Stimulated activated CD4-positive, alpha-beta T cell treated with anti-CD3 and anti-CD28 coated beads, Interleukin-15, amount 100 ng/mL, for 24 hours (primary cell): ENCODE results near the gene AKAP3.
A peak's percentile ranks its signal among the peaks of the same experiment; 100 is the strongest.

Experiments used
- DNase-seq: peaks from one replicate; pipeline ENCODE4 v3.0.0-alpha.2; 2020

Gene AKAP3

GRCh38 chr12:4648501-4649357, at the start of gene AKAP3, which contains the start of gene NDUFA9:
Gene AKAP3, minus strand, starts transcription at chr12:4649051. Its CDS starts 10,855 bp downstream, at chr12:4638196.
Gene NDUFA9, plus strand, starts transcription at chr12:4649114. Its CDS starts 13 bp downstream, at chr12:4649127.
- peak; percentile 84 for DNase-seq

- no peak for DNase-seq
Measured at GRCh38 chr12:4690760-4691159, 41.9 kb upstream of the AKAP3 start.

- DNase-seq = no peak
Measured at GRCh38 chr12:4685317-4685716, 36.5 kb upstream of the AKAP3 start.

DNA sequence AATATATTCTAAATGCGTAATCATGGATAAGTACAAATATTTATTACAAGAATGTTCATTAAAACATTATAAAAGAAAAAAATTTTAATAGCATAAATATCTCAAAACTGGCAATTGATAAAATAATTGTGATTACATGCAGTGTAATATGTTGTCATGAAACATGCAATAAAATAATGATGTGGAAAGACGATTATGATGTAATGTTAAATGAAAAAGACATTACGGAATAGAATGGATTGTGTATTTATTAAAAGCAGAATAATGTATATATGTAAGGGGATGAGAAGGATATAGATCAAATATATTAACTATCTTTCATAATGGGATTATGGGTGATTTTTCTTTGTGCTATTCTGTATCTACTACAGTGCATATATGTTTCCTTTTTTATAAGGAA, 32.9 kb upstream of the AKAP3 start:
- DNase-seq = no peak

DNA sequence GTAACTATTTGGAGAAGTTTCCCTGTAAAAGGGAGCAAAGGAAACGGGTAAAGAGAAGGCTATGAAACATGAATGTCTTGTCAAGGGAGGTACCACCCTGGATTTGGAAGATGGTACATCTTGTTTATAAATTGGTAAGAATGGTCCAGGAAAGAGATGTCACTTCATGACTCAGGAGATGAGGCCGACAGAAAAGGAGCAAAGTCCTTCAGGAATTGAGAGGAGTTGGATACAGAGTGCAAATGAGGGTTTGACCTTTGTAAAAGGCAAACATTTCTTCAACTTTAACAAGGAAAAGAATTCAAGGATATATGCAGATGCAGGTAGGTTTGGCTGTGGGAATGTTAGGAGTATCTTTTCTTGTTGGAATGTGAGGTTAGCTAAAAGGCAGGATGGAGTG, 30.9 kb upstream of the AKAP3 start:
- no peak for DNase-seq

DNA sequence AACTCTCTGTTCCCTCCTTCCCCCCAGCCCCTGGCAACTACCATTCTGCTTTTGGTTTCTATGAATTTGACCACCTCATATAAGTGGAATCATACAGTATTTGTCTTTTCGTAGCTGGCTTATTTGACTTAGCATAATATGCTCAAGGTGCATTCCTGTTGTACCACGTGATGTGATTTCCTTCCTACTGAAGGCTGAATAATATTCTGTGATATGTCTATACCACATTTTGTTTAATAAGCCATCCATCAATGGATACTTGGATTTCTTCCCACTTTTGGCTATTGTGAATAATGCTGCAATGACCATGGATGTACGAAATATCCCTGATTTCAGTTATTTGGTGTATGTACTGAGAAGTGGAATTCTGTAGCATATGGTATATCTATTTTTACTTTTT, 16.4 kb upstream of the AKAP3 start:
- no peak for DNase-seq

DNA sequence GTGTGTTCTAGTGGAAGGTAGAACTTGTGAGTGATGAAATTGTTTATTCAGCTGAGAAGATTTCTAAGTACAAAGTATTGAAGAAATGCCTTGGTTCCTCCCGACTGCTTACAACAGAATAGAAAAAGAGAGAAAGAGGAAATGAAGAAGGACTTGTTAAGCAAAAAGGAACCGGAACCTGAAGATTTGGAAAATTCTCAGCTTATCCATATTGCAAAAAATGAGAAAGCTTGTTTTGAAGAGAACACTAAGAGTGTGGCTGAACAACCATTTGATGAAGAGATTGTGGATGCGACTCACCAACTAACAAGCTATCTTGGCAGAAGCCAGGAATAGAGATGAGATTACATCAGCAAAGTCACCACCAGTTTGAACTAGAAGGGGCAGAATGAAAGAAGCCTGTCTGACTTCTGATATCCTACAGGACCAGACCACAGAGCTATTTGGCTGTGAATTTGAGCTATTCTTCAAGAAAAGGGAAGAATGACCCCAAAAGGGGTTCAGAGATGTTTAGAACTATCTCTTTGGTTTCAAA, 15.2 kb upstream of the AKAP3 start:
- no peak for DNase-seq

DNA sequence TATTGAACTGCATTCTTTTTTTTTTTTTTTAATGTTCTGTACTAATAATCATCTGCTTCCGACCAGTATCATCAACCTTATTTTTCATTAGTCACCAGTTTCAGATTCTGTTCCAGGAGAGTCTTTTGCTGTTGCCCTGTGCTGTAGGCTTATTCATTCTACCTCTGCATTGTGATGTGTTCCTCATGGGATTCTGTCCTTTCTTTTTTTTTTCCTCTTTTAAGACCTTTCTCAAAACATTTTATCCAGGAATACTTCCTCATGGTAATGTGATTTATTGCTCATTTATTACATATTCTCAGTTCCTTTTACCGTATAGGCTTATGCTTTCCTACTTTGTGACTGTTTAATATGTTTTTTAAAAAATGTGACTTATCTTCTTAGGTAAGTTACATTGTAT, 4.8 kb upstream of the AKAP3 start:
- DNase-seq = no peak

DNA sequence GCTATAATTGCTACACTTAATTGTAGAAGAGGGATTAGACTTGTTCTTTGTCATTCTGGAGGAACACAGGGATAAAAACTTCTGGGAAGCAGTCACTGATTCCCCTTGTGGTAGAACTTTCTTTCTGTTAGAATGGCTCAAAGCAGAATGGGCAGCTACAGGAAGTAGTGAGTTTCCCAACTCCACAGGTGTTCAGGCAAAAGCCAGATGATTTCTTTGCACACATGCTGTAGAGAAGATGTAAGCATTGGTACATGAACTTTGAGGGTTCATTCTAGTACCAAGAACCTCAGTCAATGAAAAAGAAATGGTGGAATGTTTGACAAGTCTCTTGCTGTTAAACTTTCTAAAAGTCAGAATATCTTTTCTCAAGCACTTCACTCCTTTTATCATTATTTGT, 4.4 kb upstream of the AKAP3 start:
- no peak for DNase-seq

- no peak for DNase-seq
Measured at GRCh38 chr12:4649358-4649661, 459 bp upstream of the AKAP3 start.

DNA sequence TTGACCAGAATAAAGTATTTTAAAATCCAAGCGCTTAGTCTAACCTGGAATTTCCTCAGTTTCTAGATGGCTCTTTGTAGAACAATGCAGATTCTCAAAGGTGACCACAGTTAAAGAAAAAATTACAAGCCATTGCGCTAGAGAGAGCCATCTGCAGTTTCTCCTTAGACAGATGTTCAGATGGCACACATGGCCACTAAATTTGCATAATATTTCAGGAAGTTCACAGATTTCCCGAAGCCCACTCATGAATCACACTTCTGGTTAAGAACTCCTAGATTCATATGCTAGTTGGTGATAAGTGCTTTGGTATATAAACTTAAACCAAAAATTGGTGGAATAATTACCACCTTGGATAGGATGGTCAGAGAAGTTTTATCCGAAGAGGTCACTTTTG, 749 bp downstream of the AKAP3 start:
- no peak for DNase-seq

DNA sequence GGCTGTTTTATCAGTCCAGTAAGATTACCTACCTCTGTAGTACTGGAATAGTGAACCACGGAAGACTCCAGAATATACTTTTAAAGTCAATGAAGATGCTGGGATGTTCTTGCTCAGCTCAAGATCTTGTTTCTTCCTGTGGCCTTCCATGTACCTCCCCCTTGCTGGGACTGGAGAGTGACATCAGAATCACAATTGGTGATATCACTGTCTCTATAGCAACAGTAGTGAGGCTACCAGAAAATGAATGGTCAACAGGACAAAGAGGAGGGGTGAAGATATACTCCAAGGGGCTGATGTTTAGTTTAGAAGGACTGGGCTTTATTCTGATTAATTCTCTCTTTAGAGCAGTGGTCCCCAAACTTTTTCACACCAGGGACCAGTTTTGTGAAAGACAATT, 3.8 kb downstream of the AKAP3 start:
- no peak for DNase-seq

DNA sequence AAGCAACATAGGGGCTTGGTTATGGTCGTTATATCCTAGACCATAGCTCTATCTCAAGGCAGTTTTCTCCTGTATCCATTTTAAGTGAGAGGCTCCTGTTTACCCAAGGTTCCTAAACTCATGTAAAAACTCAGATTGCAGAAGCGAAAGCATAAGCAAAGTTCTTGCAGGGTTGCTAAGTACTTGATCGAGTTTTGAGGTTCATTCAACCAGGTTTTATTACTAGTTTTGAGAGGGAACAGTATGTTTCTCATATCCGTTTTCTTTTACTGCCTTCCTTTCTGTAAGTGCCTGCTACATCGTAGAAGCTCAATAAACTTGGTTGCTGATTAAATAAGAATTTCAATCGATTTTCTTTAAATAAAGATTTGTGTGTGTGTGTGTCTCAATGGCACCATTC, 5.1 kb downstream of the AKAP3 start:
- DNase-seq = no peak

GRCh38 chr12:4630262-4630661, 18.6 kb downstream of the AKAP3 start:
- no peak for DNase-seq

GRCh38 chr12:4628406-4628805, 20.4 kb downstream of the AKAP3 start:
- DNase-seq = no peak

GRCh38 chr12:4626543-4626942, 22.3 kb downstream of the AKAP3 start:
- DNase-seq = no peak

DNA sequence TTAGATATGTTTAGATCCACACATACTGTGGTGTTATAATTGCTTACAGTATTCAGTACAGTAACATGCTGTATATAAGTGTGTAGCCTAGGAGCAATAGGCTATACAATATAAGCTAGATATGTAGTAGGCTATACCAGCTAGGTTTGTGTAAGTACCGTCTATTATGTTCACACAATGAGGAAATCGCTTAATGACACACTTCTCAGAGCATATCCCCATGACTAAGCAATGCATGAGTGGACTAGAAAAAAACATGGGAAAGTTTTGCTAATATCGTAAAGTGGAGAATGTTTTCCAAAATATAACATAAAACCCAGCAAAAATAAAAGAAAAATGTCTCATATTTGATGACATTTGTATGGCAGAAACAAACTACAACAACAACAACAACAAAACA, 27.3 kb downstream of the AKAP3 start:
- DNase-seq = no peak

GRCh38 chr12:4615667-4616066, 33.2 kb downstream of the AKAP3 start:
- DNase-seq = no peak

DNA sequence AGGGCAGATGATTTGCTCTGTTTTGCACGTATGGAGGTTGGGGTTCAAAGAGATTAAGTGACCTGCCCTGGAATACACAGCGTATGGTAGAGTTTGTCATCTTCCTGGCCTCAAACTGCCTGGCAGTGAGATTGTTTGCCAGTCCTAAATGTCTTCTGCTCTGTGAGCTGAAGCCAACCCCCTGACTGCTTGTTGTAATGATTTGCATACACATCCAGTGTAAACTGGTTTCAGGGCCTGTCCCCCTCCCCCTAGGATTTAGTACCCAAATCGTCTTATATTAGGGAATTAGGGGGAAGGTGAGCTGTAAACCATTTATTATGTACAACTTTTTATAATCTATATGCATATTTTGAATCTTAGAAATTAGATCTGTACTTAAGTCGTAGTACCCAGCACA, 38.4 kb downstream of the AKAP3 start:
- DNase-seq = no peak

GRCh38 chr12:4609071-4609470, 39.8 kb downstream of the AKAP3 start:
- no peak for DNase-seq

GRCh38 chr12:4607056-4607455, 41.8 kb downstream of the AKAP3 start:
- DNase-seq = no peak

- DNase-seq = peak; percentile 85
Measured at GRCh38 chr12:4604684-4605193, 44.1 kb downstream of the AKAP3 start.

- DNase-seq = no peak
Measured at GRCh38 chr12:4603946-4604345, 44.9 kb downstream of the AKAP3 start.

DNA sequence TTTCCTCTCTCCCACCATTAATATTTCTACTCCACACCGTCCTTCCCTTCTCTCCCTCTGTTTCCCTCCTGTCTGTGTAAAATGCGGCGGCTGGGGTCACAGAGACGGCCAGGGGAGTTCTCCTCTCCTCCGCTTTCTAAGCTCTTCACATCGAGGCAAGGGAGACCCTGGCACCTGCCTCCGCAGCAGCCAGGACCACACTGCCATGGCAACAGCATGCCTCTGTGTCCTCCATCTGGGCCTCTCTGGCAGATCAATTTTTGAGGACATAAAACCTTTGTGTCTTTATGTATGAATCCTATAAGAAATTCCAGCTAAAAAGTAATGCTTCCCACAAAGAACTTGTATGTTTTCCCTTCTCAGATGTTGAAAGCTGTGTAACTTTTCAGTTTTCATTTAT, 45.4 kb downstream of the AKAP3 start:
- no peak for DNase-seq

DNA sequence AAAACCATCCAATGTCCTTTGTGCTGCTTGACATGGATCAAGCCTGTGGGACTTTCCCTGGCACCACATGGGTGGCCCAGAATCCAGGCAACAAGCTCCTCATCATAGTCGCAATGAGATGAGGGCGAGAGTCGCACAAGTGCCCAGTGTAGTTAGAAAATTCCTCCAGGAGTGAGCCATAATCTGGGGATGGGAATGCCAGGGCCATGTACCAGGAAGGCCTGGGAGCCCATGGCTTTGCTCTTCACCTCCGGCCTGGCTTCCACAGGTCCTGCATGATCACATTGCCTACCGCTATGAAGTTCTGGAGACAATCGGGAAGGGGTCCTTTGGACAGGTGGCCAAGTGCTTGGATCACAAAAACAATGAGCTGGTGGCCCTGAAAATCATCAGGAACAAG, 53.0 kb downstream of the AKAP3 start:
- no peak for DNase-seq
